K562 (cell line): Measurements from ENCODE around the gene ANKRD10. TPM values are rescaled to one million over a fixed set of nuclear protein-coding genes. Genes with fewer than 3 reads are reported as not detected.
A peak's percentile ranks its signal among the peaks of the same experiment; 100 is the strongest.

Experiments used
- ATAC-seq: fragments of 200-7000 bp; cut with Tn5 transposase; 3 replicates; pipeline ENCODE4 v1.9.1; 2020; ENCODE audit warnings: moderate library complexity
- BruUV-seq: library from RNA; stranded (reverse); fragments of 400-500 nt; replicated peaks from 2 replicates; lab custom pipeline; 2021; lab: Mats Ljungman, UMichigan
- CTCF ChIA-PET: fragments of 300-600 bp; formaldehyde crosslinking; extraction: SDS; loops from one replicate; lab custom pipeline; 2021; ENCODE audit warnings: low intra/inter-chr PET ratio; lab: Yijun Ruan, JAX
- POLR2A ChIA-PET: fragments of 300-600, 350-650 bp; sonication (Branson Sonifier 250); formaldehyde crosslinking; extraction: SDS; loops from one replicate; lab custom pipeline; 2021; ENCODE audit warnings: antibody characterized with exemption, inconsistent platforms; lab: Yijun Ruan, JAX
- DNase-seq, 4 experiments: peaks; one replicate each; pipeline versions ENCODE4 v3.0.0 to v3.0.0-alpha.2; 2011 to 2018; ENCODE audit warnings: low spot score in 3 of 4, mixed read lengths in 3 of 4; ENCODE audit errors: extremely low read depth in 1 of 4
- FAIRE-seq: peaks from 2 replicates; lab custom pipeline; 2011; peaks lifted over from hg19 to GRCh38; lab: Jason Lieb, UNC
- H2AFZ ChIP-seq: 2 replicates; pipeline ENCODE4 v1.6.0; 2011; ENCODE audit warnings: low read depth, low read length, control low read depth, inconsistent platforms
- H3K27ac ChIP-seq: fragments of 200-600 bp; 3 replicates; pipeline ENCODE4 v1.8.0; 2011; ENCODE audit warnings: low read depth, mild to moderate bottlenecking, control low read depth, inconsistent platforms, low read length, moderate library complexity, mixed read lengths; ENCODE audit errors: extremely low read depth
- H3K27me3 ChIP-seq, 2 experiments: fragments of 300-600 bp in 1 of 2; 2 replicates in 1 of 2; 3 replicates in 1 of 2; pipeline versions ENCODE4 v1.6.0 to v1.8.0; 2011; ENCODE audit warnings: inconsistent platforms in 2 of 2, low read length in 2 of 2, mild to moderate bottlenecking in 1 of 2, mixed read lengths in 1 of 2, moderate library complexity in 1 of 2; ENCODE audit not compliant: control insufficient read depth in 2 of 2, insufficient read depth in 2 of 2
- H3K36me3 ChIP-seq: fragments of 300-600 bp; 3 replicates; pipeline ENCODE4 v1.8.0; 2011; ENCODE audit warnings: mild to moderate bottlenecking, low read length, inconsistent platforms; ENCODE audit not compliant: control insufficient read depth, insufficient read depth
- H3K4me1 ChIP-seq, 2 experiments: fragments of 200-600 bp in 1 of 2; replicated peaks in 1 of 2; 2 replicates in 1 of 2; 3 replicates in 1 of 2; pipeline versions ENCODE4 v1.5.1 to v1.8.0; 2011; ENCODE audit warnings: inconsistent platforms in 2 of 2, low read length in 2 of 2, mild to moderate bottlenecking in 1 of 2, mixed read lengths in 1 of 2, moderate library complexity in 1 of 2; ENCODE audit not compliant: control insufficient read depth in 2 of 2, insufficient read depth in 2 of 2
- H3K4me2 ChIP-seq: 2 replicates; pipeline ENCODE4 v1.6.1; 2011; ENCODE audit warnings: low read length, control low read depth, inconsistent platforms, mixed read lengths; ENCODE audit not compliant: insufficient read depth
- H3K4me3 ChIP-seq: fragments of 200-600 bp; sonication (generic), shearing (Covaris generic); 2 replicates; pipeline ENCODE4 v1.5.1; 2016; ENCODE audit warnings: control low read depth, inconsistent platforms
- H3K79me2 ChIP-seq: fragments of 200-600 bp; 3 replicates; pipeline ENCODE4 v1.8.0; 2011; ENCODE audit warnings: low read length, inconsistent platforms; ENCODE audit not compliant: control insufficient read depth, insufficient read depth
- H3K9ac ChIP-seq, 2 experiments: 2 replicates each; pipeline versions ENCODE4 v1.6.0 to v1.6.1; 2011; ENCODE audit warnings: low read depth in 2 of 2, low read length in 2 of 2, control low read depth in 1 of 2, inconsistent platforms in 1 of 2, mild to moderate bottlenecking in 1 of 2, mixed read lengths in 1 of 2; ENCODE audit not compliant: insufficient read depth in 1 of 2
- H3K9me1 ChIP-seq: one replicate; pipeline ENCODE4 v1.6.0; 2011; ENCODE audit warnings: inconsistent platforms, mild to moderate bottlenecking, low read length, moderate library complexity; ENCODE audit not compliant: control insufficient read depth, insufficient read depth
- H3K9me3 ChIP-seq: replicated peaks from 2 replicates; pipeline ENCODE4 v1.5.1; 2011; ENCODE audit warnings: low read depth, low read length, inconsistent platforms; ENCODE audit not compliant: control insufficient read depth, insufficient read depth
- H4K20me1 ChIP-seq: replicated peaks from 2 replicates; pipeline ENCODE4 v1.6.1; 2011; ENCODE audit warnings: low read length, inconsistent platforms, mixed read lengths; ENCODE audit not compliant: control insufficient read depth, insufficient read depth
- COPS2 ChIP-seq: fragments of 450-650 bp; conservative IDR thresholded peaks from 2 replicates; pipeline ENCODE4 v1.6.1; 2016; ENCODE audit warnings: mild to moderate bottlenecking, moderate library complexity
- EHMT2 ChIP-seq: fragments of 450-650 bp; IDR thresholded peaks from 2 replicates; pipeline ENCODE4 v1.6.1; 2018; ENCODE audit warnings: antibody characterized with exemption
- KDM1A ChIP-seq, 2 experiments: fragments of 450-650 bp; IDR thresholded peaks; 2 replicates each; pipeline ENCODE4 v1.6.1; 2016; ENCODE audit warnings: mild to moderate bottlenecking in 2 of 2
- NR3C1 ChIP-seq: sonication (generic); formaldehyde crosslinking; IDR thresholded peaks from 2 replicates; pipeline ENCODE4 v1.8.1; 2022; ENCODE audit warnings: missing genetic modification reagents
- TEAD1 ChIP-seq, 2 experiments: fragments of 450-650 bp in 1 of 2; sonication (generic) in 1 of 2; formaldehyde crosslinking; IDR thresholded peaks; 2 replicates each; pipeline versions ENCODE4 v1.4.0 to v1.8.0; 2020 to 2022; ENCODE audit warnings: mild to moderate bottlenecking in 2 of 2, missing genetic modification reagents in 1 of 2
- UBTF ChIP-seq, 2 experiments: IDR thresholded peaks; 2 replicates each; pipeline ENCODE4 v1.6.1; 2012; ENCODE audit warnings: improper control_type of control experiment in 2 of 2, low read depth in 2 of 2, low read length in 2 of 2, borderline replicate concordance in 1 of 2
- WGBS: fragments of 100-300 bp; shearing (Covaris generic); methylation state at CpG from one replicate; pipeline ENCODE4 v1.1.6; 2016; ENCODE audit warnings: low coverage, mixed read lengths; ENCODE audit not compliant: insufficient coverage; ENCODE audit errors: missing lambda C conversion rate; 5-methylcytosine and 5-hydroxymethylcytosine counted together
- in situ Hi-C: fragments of 300-500 bp; cut with MboI; formaldehyde crosslinking; loops from 4 replicates; pipeline ENCODE4 v1.15.0; 2018; ENCODE audit warnings: inconsistent platforms, mixed read lengths
- intact Hi-C: fragments of 100-400 bp; cut with micrococcal nuclease; formaldehyde crosslinking; loops from 2 replicates; pipeline ENCODE4 v1.14.2; 2022
- polyA plus RNA-seq, 8 experiments: library from polyadenylated mRNA; depleted of rRNA in 4 of 8; stranded (reverse) in 5 of 8; unstranded in 3 of 8; fragments of >200 nt; fragmentation: Nextera tagmentation in 2 of 8; fragmentation: Illumina TruSeq in 1 of 8; extraction: Ambion mirVana in 2 of 8; extraction: Trizol in 1 of 8; gene quantifications; 2 replicates each; pipeline versions ENCODE4 v1.2.1 to v1.2.3, GENCODE V29; 2011 to 2014; ENCODE audit warnings: inconsistent platforms in 1 of 8, missing spikeins in 1 of 8
- total RNA-seq, 7 experiments: library from RNA; depleted of rRNA in 6 of 7; stranded (reverse); fragments of >200 nt in 6 of 7; fragmentation: Illumina TruSeq in 2 of 7; extraction: Trizol in 2 of 7; gene quantifications; 2 replicates each; pipeline versions ENCODE4 v1.2.1 to v1.2.3, GENCODE V29; 2011 to 2021; ENCODE audit warnings: low replicate concordance in 1 of 7

ANKRD10 gene
- total and polyA plus RNA-seq, 9 of the 15 experiments (the other 6 are each of a cell fraction or from before 2014, with no cell fraction given), result 21.7 to 183 (median 45.0) TPM

GRCh38 chr13:110914081-110914330 lies 863 bp downstream of the ANKRD10 start:
- 0 out of 2 replicates have a peak overlapping the region, but pooled peaks have one; percentile 30 for H2AFZ ChIP-seq
- peaks cover 66% of the 10 kb centered on the region for H3K79me2 ChIP-seq
- POLR2A ChIA-PET, result interaction anchor here (0.6 to 2.8 kb wide), 8 partner anchors 9 to 325 kb away, joined by 3 to 9 read pairs (median 3); no protein-coding TSS in a partner anchor
- H3K27ac ChIP-seq, result peak overlapping the region; percentile 94
- H3K9me3 ChIP-seq, result no peaks in the 10 kb centered on the region
- peak; percentile 22 to 80; a peak in 2 of 4 replicates for TF ChIP-seq UBTF (IDR thresholded peaks at IDR 0.05; ENCODE audit: borderline replicate concordance in 1 of 2, low read depth in 2 of 2, low read length in 2 of 2)
- TF ChIP-seq TEAD1 (CRISPR knock-in tag; IDR thresholded peaks at IDR 0.05), result 0 out of 4 replicates have a peak, but pooled peaks of 1 of the 2 experiments have one; percentile 1
- no peak for TF ChIP-seq NR3C1 (CRISPR knock-in tag)
- no peak for TF ChIP-seq EHMT2
- no peak for TF ChIP-seq COPS2
- no peak for TF ChIP-seq KDM1A (IDR thresholded peaks at IDR 0.05)
- peaks cover 29% of the 10 kb centered on the region for H3K36me3 ChIP-seq
- WGBS, result 0% methylated on average over 22 of the region's 27 CpGs
- no peak for DNase-seq
- H4K20me1 ChIP-seq, result peaks cover 30% of the 10 kb centered on the region
- H3K9me1 ChIP-seq, result no peaks in the 10 kb centered on the region
- no peaks in the 10 kb centered on the region for H3K27me3 ChIP-seq
- H3K4me2 ChIP-seq, result peak overlapping the region; percentile 80; the same call in 1 of the 2 replicates
- peaks cover 4 to 24% of the 10 kb centered on the region in 2 experiments; a peak in 4 of 5 replicates for H3K4me1 ChIP-seq
- no peak for FAIRE-seq
- CTCF ChIA-PET, result no interaction called here
- no TSS peak for BruUV-seq
- H3K9ac ChIP-seq, result peak overlapping the region; percentile 88 to 99
- in situ Hi-C loops (no loop called here), intact Hi-C loops (loop anchor here (2.0 to 10.0 kb wide), 3 partner anchors 39 to 459 kb away; partner anchors contain the start of gene ING1)
- ATAC-seq, result peak; percentile 16
- peak overlapping the region; percentile 92 for H3K4me3 ChIP-seq
